HG03575 (cell line): Measurements from ENCODE around the gene NR1I2.

Experiments
- ATAC-seq: cut with Tn5 transposase; IDR thresholded peaks from one replicate; pipeline ENCODE4 v1.9.1; 2021; ENCODE audit not compliant: unreplicated experiment, insufficient number of reproducible peaks, low FRiP score; ENCODE audit errors: extremely low read depth

Gene NR1I2

GRCh38 chr3:119781330-119782198 lies at the start of gene NR1I2:
Gene NR1I2, plus strand, starts transcription at chr3:119782101.
- no peak for ATAC-seq

GRCh38 chr3:119733812-119734211 lies 48.1 kb upstream of the NR1I2 start:
- no peak for ATAC-seq

- no peak for ATAC-seq
These were observed 43.2 kb upstream of the NR1I2 start for GRCh38 chr3:119738741-119739140.

- ATAC-seq: no peak
These were observed 40.0 kb upstream of the NR1I2 start for GRCh38 chr3:119741657-119742590.

DNA sequence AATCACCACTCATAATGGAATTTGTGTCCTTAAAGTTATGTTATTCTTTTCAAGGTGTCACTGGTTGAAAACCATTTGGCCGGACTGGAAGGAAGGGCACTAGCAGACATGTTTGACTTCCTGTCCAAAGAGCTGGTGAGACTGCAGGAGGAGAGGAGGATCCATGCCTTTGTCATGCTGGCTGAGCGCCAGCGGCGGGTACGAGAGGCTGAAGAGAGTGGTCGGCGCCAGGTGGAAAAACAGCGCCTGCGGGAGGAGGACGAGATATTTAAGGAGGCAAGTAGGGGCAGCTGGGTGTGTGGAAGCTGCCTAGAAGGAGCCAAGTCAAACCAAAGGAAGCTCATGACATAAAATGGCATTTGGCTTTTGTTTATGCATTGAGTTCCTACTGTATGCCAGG lies 38.0 kb upstream of the NR1I2 start:
- ATAC-seq: no peak

DNA sequence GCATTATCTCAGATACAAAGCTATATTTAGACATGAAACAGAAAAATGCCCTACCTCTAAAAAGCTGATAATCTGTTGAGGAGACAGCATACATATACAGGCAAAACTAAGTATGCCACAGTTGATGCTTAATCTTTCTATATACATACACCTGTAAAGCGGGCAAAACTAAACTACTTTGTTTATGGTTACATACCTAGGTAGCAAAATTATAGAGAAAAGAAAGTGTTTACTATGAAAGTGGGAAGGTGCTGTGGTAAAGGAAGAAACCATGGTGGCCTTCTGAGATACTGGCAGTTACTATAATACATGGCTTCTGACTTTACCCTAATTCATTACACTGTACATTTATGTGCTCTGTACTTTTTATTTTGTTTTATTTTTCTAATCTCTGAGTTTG lies 36.0 kb upstream of the NR1I2 start:
- no peak for ATAC-seq

- ATAC-seq: no peak
These were observed 35.5 kb upstream of the NR1I2 start for GRCh38 chr3:119746423-119746822.

DNA sequence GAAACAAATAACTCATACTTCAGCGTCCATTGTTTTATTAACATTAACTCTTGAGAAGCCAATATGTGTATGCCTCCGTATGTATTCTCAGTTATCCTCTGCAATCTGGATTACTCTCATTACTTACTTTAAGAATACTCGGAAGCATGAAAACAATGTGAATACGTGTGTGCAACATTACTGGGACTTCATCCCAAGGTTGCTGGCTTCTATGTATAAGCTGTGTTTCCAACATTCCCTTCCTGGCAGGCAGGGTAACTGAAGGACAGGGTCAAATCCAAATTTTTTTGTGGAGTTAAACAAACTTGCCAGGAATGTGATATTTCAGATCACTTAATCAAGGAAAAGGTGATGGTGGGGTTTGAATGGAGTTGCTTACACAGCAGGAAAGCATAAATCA lies 34.5 kb upstream of the NR1I2 start:
- no peak for ATAC-seq

DNA sequence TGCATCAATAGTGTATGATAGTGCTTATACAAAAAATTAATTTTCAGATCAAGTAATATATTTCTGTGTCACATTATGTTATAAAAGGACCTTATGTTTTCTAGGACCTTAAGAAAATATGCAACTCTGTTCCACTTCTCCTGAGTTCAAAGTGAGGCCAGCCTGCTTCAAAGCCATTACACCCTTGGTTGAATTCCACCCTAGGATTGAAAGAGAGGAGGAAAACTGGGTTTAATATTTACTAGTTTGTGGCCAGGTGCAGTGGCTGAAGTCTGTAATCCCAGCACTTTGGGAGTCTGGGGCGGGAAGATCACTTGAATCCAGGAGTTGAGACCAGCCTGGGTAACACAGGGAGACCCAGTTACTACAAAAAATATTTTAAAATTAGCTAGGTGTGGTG lies 32.9 kb upstream of the NR1I2 start:
- ATAC-seq: no peak

- no peak for ATAC-seq
These were observed 30.5 kb upstream of the NR1I2 start for GRCh38 chr3:119751423-119751822.

DNA sequence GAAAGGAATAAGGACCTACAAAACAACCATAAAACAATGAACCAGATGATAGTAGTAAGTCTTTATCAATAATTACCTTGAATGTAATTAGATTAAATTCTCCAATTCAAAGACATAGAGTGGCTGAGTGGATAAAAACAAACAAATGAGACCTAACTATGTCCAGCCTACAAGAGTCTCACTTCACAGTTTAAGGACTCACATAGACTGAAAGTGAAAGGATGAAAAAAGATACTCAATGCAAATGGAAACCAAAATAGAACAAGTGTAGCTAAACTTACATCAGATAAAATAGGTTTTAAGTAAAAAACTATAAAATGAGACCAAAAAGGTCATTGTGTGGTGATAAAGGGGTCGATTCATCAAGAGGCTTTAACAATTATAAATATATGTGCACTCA lies 21.9 kb upstream of the NR1I2 start:
- no peak for ATAC-seq

GRCh38 chr3:119762876-119763275 lies 19.0 kb upstream of the NR1I2 start:
- ATAC-seq: no peak

DNA sequence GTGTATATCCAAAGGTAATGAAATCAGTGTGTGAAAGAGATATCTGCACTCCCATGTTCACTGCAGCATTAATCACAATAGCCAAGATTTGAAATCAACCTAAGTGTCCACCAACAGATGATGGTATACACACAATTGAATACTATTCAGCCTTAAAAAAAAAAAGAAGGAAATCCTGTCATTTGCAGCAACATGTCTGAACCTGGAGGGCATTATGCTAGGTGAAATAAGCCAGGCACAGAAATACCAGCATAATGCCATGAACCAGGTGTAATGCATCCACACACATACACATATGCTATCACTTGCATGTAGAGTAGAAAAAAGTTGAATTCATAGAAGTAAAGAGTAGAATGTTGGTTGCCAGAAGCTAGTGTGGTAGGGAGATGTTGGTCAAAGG lies 18.4 kb upstream of the NR1I2 start:
- no peak for ATAC-seq

GRCh38 chr3:119765239-119765638 lies 16.7 kb upstream of the NR1I2 start:
- no peak for ATAC-seq

DNA sequence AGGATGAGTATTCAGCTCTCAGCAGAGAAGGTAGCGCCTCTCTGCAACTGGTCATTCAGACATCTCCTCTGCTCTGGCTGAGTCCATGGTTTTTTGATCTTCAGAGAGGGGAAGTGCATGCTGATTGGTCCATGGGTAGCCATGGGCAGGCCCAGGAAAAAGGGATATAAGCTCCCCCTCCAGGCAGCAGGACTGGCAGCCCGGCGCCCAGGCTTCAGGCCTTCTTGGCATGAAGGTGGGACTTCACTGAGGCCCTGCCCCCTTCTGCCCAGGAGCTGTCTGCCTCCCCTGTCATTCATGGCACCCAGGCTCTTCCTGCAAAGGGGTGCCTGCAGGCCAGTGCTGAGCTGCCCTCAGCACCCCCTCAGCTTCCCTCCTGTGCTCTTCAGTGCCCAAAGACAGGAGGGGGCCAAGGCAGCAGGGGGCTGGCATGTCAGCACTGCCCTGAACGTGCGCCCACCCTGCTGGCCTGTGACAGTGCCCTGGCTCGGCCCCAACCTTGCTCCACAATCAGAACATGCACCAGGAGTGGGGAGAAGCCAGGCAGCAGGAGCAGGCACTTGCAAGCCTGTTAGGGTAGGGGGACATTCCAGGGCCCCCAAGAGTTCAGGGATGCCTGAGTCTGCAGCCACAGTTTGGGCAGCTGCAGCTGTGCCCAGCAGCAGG lies 13.8 kb upstream of the NR1I2 start:
- ATAC-seq: no peak

DNA sequence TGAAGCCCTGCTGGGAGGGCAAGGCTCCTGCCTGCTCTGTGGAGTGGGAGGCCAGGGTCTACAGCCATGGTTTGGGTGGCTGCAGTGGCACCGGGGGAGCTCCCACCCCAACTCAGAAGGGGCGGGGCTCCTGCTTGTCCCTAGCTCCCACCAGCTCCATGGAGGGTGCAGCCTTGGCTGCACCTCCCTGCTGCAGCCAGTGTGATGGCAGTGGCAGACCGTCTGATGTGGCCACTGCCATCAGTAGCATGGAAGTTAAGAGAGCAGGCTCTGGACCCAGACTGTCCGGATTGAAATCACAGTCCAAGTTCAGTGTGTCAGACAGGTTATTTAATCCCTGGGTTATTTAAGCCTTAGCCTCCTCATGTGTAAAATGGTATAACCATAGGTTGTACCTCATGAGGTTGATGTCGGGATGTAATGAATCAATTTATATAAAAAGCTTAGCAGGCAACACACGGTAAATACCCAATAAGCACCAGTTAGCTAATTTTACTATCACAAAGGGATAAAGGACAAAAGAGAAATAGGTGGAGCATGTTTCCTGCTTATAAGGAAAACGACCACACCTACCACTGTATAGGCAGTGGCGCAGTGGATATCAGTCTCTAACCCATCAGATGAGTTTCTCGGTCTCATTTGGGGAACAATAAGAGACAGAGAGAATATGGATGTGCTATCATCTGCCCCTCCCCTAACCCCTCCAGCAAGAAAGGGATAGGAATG lies 13.1 kb upstream of the NR1I2 start:
- no peak for ATAC-seq

GRCh38 chr3:119769394-119770149 lies 12.3 kb upstream of the NR1I2 start:
- no peak for ATAC-seq

GRCh38 chr3:119774444-119774843 lies 7.5 kb upstream of the NR1I2 start:
- no peak for ATAC-seq
